Measurements from ENCODE around the gene UNC119.

DNA sequence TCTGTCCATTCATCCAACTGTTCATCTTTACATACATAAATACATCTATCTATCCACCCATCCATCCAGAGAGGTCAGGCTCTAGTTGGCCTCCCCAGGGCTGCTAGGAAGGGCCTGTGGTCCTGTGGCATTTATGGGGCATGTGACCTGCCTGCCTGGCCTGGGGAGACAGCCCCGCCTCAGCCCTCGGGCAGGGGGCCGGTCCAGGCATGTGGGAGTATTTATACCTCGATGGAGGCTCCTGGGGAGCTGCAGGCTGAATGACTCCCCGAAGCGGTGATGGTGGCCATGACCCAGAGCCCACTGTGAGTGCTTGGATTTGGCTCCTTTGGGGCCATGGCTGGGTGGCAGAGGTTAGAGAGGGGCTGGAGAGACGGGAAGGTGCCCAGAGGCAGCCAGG lies 38.9 kb downstream of the UNC119 start:
- TF ChIP-seq, protein P1, sequence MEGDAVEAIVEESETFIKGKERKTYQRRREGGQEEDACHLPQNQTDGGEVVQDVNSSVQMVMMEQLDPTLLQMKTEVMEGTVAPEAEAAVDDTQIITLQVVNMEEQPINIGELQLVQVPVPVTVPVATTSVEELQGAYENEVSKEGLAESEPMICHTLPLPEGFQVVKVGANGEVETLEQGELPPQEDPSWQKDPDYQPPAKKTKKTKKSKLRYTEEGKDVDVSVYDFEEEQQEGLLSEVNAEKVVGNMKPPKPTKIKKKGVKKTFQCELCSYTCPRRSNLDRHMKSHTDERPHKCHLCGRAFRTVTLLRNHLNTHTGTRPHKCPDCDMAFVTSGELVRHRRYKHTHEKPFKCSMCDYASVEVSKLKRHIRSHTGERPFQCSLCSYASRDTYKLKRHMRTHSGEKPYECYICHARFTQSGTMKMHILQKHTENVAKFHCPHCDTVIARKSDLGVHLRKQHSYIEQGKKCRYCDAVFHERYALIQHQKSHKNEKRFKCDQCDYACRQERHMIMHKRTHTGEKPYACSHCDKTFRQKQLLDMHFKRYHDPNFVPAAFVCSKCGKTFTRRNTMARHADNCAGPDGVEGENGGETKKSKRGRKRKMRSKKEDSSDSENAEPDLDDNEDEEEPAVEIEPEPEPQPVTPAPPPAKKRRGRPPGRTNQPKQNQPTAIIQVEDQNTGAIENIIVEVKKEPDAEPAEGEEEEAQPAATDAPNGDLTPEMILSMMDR (IDR thresholded peaks at IDR 0.05), result no peak
- no peak for TF ChIP-seq POLR2A (IDR thresholded peaks at IDR 0.05)
